Measurements from ENCODE around the gene TEX261. TPM values are rescaled to one million over a fixed set of nuclear protein-coding genes. Genes with fewer than 3 reads are reported as not detected.

TEX261 gene
- total RNA-seq, 1 donor from 2014 or later: 44.7 TPM

DNA sequence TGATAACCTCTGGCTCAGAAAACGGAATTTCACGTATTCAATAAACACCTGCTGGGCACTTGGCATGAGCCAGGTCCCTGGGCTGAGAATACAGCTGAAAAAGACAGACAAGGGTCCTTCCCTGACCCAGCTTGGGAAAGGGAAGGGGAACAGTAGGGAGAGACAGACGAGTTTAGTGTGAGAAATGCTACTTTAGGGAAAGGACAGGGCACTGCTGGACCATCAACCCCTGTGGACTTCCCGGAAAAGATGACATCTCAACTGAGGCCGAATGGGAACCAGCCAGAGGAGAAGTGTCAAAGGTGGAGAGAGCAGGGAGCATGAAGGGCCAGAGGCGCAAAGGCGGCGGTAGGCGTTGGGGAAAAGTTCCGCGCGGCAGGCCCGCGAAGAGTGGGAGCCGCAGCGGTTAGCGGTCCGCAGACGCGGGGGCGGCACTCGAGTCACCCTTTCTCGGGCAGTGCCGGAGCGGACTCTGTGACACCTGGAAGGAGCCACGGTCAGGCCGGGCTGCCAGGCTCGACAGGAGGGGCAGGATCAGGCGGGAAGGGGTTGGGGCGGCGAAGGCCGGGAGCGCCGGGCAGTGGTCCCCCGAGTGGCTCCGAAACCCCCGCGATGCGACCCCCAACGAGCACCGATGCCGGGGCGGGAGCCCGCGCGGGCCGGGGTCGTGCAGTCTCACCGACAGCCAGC lies 519 bp downstream of the TEX261 start:
- Histone ChIP-seq H3K27ac (ENCODE audit: low read depth, low read length) (peak overlapping the region; percentile 69), H2AFZ (ENCODE audit: low read depth, low read length) (peak overlapping the region; percentile 83), H3K4me1 (ENCODE audit: insufficient read depth, low read length) (peaks cover 13% of the 10 kb centered on the region), H3K4me3 (ENCODE audit: insufficient read depth, low read depth, low read length) (peak overlapping the region; percentile 83), H3K36me3 (ENCODE audit: insufficient read depth, low read length) (peaks cover 5% of the 10 kb centered on the region), H3K4me2 (ENCODE audit: low read length) (peak overlapping the region; percentile 100), H3K27me3 (ENCODE audit: insufficient read depth, low read length) (no peaks in the 10 kb centered on the region), H4K20me1 (ENCODE audit: insufficient read depth, low read length) (peaks cover 42% of the 10 kb centered on the region), H3K9ac (ENCODE audit: low read length) (peak overlapping the region; percentile 92), H3K9me3 (ENCODE audit: insufficient read depth, low read depth, low read length) (no peaks in the 10 kb centered on the region), H3K79me2 (ENCODE audit: insufficient read depth, low read length) (peaks cover 35% of the 10 kb centered on the region)
- TF ChIP-seq EZH2 (IDR thresholded peaks at IDR 0.05; ENCODE audit: insufficient read depth, low read length) (no peak), CTCF (IDR thresholded peaks at IDR 0.05; ENCODE audit: insufficient read depth, low read depth, low read length) (no peak)
- DNase-seq (ENCODE audit: low read depth): no peak
- Mint-ChIP-seq H3K27ac (ENCODE audit: unreplicated experiment) (peak overlapping the region; percentile 67), H3K36me3 (ENCODE audit: low read depth, unreplicated experiment) (peaks cover 5% of the 10 kb centered on the region), H3K4me3 (ENCODE audit: unreplicated experiment) (peak overlapping the region; percentile 98), H3K27me3 (ENCODE audit: low read depth, unreplicated experiment) (peaks cover 2% of the 10 kb centered on the region), H3K9me3 (ENCODE audit: unreplicated experiment) (no peaks in the 10 kb centered on the region), H3K4me1 (ENCODE audit: low read depth, unreplicated experiment) (peaks cover 12% of the 10 kb centered on the region)
- no peak for FAIRE-seq

DNA sequence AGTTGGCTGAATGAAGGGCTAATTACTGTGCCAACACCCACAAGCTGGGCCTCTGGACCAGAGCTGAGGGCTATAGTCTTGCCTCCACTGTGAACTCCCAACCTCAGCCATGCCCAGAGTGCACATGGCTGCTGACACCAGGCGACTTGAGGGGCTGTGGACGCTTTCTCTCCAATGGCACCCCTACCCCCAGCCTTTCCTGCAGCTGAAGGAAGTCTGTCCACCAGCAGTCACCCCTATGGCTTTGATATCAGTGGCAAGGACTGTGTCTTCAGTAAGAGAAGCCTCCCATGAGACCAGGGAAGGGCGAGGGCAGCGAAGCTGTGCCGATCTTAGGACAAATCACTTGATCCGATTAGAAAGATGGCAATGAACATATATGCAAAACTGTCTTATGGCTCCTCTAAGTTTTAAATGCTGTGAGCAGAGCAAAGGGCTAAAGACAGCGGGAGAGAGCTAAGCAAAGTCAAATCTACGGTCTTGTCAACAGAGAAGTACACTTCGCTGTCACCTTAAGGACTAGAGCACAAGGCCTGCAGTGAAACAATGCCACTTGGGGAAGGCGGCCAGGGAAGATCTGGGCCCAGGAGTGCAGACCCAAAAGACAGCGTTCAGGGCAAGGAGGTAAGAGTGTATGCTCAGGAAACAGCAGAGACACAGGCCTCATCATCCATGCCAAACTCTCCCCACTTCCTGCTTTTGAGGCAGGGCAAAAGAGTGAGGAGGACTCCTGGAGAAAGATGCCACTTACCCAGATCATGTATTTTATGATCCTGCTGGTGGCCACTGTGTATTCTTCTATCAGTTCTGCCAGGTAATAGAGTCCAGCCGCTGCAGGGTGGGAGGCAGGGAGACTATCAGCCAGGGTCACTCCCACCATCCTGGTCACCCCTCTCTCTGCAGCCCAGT lies 1.5 kb downstream of the TEX261 start:
- Histone ChIP-seq H3K9ac (ENCODE audit: low read length) (peak overlapping the region; percentile 92), H3K9me3 (ENCODE audit: insufficient read depth, low read depth, low read length) (no peaks in the 10 kb centered on the region), H2AFZ (ENCODE audit: low read depth, low read length) (no peak overlapping the region), H3K4me1 (ENCODE audit: insufficient read depth, low read length) (peaks cover 13% of the 10 kb centered on the region), H4K20me1 (ENCODE audit: insufficient read depth, low read length) (peaks cover 47% of the 10 kb centered on the region), H3K27me3 (ENCODE audit: insufficient read depth, low read length) (no peaks in the 10 kb centered on the region), H3K4me3 (ENCODE audit: insufficient read depth, low read depth, low read length) (peak overlapping the region; percentile 83), H3K79me2 (ENCODE audit: insufficient read depth, low read length) (peaks cover 35% of the 10 kb centered on the region), H3K27ac (ENCODE audit: low read depth, low read length) (no peak overlapping the region), H3K36me3 (ENCODE audit: insufficient read depth, low read length) (peaks cover 8% of the 10 kb centered on the region), H3K4me2 (ENCODE audit: low read length) (peak overlapping the region; percentile 100)
- H3K4me3 Mint-ChIP-seq (ENCODE audit: unreplicated experiment): peak overlapping the region; percentile 98
- H3K9me3 Mint-ChIP-seq (ENCODE audit: unreplicated experiment): no peaks in the 10 kb centered on the region
- H3K36me3 Mint-ChIP-seq (ENCODE audit: low read depth, unreplicated experiment): peaks cover 9% of the 10 kb centered on the region
- TF ChIP-seq EZH2 (IDR thresholded peaks at IDR 0.05; ENCODE audit: insufficient read depth, low read length) (no peak), CTCF (IDR thresholded peaks at IDR 0.05; ENCODE audit: insufficient read depth, low read depth, low read length) (no peak)
- FAIRE-seq: no peak
- H3K4me1 Mint-ChIP-seq (ENCODE audit: low read depth, unreplicated experiment): peaks cover 12% of the 10 kb centered on the region
- H3K27ac Mint-ChIP-seq (ENCODE audit: unreplicated experiment): peak overlapping the region; percentile 67
- DNase-seq (ENCODE audit: low read depth): no peak
- H3K27me3 Mint-ChIP-seq (ENCODE audit: low read depth, unreplicated experiment): no peaks in the 10 kb centered on the region
